Measurements from ENCODE around the gene BMP8B.
"Not testable (repeated sequence)": the region's sequence is repeated elsewhere in the genome, so short reads cannot be mapped to it uniquely, and the experiment has no call there.

DNA sequence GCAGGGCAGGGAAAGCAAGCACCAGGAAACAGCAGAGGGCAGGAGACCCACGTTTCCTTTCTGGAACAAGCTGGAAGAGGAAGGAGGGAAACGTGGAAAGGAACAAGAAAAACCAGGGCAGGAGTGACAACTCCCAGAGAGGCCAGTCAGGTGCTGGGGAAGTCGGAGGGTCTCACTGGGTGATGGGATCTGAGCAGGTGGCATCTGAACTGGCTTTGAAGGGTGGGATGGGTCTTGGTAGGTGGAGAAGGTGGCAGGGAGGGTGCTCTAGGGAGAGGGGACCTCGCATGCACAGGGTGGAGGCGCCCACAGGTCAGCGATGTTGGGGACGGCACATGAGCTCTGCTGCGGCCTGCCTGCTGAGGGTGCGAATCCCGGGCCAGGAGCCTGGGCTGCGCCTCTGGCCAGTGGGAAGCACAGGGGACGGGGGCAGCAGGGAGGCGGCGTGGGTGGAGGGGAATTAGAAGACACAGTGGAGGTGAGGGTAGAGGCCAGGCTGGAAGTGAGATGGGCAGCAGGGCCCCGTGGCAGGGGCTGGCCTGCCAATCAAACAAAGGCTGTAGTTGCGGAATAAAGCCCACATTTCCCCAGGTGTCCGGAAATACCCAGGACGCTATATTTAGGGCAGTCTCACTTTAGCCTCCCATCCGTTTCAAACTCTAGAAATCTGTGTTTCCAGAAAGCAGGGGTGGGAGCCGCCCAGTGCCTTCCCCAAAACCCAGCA, 12.8 kb downstream of the BMP8B start:
- TF ChIP-seq, protein P1, sequence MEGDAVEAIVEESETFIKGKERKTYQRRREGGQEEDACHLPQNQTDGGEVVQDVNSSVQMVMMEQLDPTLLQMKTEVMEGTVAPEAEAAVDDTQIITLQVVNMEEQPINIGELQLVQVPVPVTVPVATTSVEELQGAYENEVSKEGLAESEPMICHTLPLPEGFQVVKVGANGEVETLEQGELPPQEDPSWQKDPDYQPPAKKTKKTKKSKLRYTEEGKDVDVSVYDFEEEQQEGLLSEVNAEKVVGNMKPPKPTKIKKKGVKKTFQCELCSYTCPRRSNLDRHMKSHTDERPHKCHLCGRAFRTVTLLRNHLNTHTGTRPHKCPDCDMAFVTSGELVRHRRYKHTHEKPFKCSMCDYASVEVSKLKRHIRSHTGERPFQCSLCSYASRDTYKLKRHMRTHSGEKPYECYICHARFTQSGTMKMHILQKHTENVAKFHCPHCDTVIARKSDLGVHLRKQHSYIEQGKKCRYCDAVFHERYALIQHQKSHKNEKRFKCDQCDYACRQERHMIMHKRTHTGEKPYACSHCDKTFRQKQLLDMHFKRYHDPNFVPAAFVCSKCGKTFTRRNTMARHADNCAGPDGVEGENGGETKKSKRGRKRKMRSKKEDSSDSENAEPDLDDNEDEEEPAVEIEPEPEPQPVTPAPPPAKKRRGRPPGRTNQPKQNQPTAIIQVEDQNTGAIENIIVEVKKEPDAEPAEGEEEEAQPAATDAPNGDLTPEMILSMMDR (IDR thresholded peaks at IDR 0.05; ENCODE audit: insufficient read depth, low read depth, low read length), result not testable (repeated sequence)
- not testable (repeated sequence) for TF ChIP-seq EZH2 (IDR thresholded peaks at IDR 0.05; ENCODE audit: insufficient read depth, low read length)

Measured in astrocyte (in vitro differentiated cells and primary cell).